Choroid plexus epithelial cell (primary cell): Measurements from ENCODE around the gene KIAA1671.
A peak's percentile ranks its signal among the peaks of the same experiment; 100 is the strongest.

Experiments
- DNase-seq: peaks from one replicate; pipeline ENCODE4 v3.0.0-alpha.2; 2010; ENCODE audit warnings: low read depth
- H3K4me3 ChIP-seq: 2 replicates; pipeline ENCODE4 v1.5.1; 2011; ENCODE audit warnings: low read depth, mild to moderate bottlenecking, control low read depth, low read length, moderate library complexity
- TF ChIP-seq, protein P1 (sequence below): conservative IDR thresholded peaks from 2 replicates; pipeline ENCODE4 v1.5.1; 2011; ENCODE audit warnings: low read depth, mild to moderate bottlenecking, control low read depth, inconsistent platforms, low read length, moderate library complexity

KIAA1671 gene

DNA sequence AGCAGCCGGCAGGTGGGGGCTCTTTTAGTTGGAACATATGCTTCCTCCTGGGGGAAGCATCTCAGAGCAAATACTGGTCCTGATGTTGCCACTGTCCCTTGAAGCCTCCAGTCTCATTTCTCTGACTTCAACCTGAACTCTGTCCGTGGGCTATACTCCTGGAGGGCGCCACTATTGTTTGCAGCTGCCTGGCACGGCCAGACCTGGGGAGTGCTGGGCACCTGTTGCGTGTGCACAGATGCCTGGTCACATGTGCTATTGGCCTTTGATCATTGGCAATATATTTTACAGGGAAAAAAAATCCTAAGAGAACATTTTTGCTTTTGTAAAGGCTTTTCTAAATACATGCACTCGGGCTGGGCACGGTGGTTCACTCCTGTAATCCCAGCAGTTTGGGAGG, 24.2 kb upstream of the KIAA1671 start:
- TF ChIP-seq, protein P1, sequence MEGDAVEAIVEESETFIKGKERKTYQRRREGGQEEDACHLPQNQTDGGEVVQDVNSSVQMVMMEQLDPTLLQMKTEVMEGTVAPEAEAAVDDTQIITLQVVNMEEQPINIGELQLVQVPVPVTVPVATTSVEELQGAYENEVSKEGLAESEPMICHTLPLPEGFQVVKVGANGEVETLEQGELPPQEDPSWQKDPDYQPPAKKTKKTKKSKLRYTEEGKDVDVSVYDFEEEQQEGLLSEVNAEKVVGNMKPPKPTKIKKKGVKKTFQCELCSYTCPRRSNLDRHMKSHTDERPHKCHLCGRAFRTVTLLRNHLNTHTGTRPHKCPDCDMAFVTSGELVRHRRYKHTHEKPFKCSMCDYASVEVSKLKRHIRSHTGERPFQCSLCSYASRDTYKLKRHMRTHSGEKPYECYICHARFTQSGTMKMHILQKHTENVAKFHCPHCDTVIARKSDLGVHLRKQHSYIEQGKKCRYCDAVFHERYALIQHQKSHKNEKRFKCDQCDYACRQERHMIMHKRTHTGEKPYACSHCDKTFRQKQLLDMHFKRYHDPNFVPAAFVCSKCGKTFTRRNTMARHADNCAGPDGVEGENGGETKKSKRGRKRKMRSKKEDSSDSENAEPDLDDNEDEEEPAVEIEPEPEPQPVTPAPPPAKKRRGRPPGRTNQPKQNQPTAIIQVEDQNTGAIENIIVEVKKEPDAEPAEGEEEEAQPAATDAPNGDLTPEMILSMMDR, result no peak
- H3K4me3 ChIP-seq, result no peak overlapping the region

DNA sequence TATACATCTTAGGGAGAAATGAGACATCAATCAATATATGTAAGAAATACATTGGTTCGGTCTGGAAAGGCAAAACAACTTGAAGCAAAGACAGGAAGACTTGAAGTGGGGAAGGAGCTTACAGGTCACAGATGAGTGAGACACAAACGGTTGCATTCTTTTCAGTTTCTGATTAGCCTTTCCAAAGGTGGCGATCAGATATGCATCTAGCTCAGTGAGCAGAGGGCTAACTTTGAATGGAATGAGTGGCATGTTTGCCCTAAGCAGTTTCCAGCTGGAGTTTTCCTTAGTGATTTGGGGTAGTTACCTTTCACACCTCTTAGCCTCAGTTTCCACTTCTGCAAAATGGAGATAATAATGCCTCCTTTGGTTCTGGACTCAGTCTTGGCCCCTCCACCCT, 21.8 kb upstream of the KIAA1671 start:
- no peak for DNase-seq
- no peak overlapping the region for H3K4me3 ChIP-seq
- TF ChIP-seq, protein P1, result no peak

More for the DNA sequence above, 24.2 kb upstream of the KIAA1671 start:
- no peak for DNase-seq

DNA sequence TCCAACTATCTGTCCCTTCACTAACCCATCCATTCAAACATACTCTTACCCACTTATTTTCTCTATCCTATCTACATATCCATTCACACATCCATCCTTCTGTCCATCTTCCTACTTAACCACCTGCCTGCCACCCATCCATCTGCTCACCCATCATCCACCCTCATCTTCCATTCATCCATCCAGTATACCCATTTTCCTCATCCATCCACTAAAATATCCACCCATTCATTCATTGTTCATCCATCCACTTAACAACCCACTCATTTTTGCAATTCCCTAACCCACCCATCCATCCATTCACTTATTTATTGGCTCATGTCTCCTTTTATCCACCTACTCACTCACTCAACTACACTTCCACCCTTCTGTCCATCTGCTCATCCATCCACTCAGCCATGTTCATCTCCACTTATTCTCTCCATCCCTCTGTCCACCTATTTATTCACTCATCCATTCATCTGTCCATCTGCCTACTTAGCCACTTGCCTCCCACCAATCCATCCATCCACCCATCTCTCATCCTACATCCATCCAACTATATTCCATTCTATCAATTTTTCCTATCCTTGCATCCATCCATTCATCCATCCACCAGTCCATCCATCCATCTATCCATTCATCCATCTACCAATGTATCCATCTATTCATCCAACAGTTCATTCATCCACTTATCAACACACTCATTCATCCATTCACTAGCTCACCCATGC, 16.6 kb upstream of the KIAA1671 start:
- TF ChIP-seq, protein P1, result no peak
- no peak for DNase-seq
- no peak overlapping the region for H3K4me3 ChIP-seq

DNA sequence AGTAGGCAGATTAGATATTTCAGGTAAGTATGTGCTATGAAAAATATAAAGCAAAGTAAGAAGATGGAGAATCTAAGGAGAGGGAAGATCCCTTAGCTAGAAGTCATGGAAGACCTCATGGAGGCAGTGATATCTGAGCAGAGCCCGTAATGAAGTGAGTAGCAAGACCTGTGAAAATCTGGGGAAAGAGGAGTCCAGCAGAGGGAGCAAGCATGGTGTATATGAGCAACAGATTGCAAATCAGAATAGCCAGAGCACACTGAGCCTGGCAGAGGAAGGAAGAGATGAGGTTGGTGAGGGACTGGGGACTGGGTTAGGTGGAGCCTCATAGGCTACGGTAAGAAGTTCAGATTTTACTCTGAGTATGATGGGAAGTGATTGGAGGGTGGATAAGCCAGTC, 15.4 kb upstream of the KIAA1671 start:
- peak; percentile 62 for DNase-seq
- H3K4me3 ChIP-seq, result no peak overlapping the region
- TF ChIP-seq, protein P1, result peak; percentile 66

DNA sequence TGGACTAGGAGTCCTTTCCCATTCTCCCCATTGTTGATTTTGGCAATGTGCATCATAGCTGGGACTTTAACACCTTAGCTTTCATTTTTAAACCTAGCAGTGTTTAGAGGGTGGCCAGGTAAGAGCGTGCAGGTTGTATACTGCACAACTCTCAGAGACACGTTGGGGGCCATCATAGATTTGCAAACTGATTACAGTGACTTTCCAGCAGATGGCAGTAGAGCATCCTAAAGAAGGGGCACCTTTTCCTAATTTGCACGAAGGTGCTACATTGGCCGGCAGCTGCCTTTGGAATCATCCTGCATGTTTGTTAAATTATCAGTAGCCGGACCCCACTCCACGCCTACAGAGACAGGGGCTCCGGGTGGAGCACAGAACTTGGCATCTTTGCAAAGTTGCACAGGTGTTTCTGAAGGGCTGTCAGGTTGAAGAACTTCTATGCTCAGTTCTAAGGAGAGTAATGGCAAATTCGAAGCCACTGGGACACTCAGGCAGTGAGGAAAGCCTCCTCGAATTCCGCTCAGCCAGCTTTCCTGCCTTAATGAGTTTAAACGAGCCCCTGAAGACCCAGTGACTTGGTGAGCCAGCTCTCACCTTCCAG, 13.7 kb upstream of the KIAA1671 start:
- TF ChIP-seq, protein P1, result peak; percentile 83
- DNase-seq, result peak; percentile 67
- H3K4me3 ChIP-seq, result no peak overlapping the region

DNA sequence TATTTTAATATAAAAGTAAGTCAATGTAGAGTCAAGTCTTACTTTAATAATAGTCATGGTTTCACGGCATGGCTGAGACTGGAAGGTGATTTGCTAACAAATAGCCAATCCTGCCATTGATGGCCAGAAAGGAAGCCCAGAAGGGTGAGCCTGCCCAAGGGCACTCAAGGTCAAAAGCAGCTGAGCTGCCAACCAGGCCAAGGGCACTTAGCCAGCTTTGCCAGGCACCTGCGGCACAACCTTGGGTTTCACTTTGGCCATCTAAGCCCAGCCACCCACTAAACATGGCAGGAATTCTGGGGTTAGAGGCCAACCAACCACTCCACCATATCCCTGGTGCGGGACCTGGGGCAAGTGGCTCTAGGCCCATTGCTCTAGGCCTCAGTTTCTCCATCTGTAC, 10.2 kb upstream of the KIAA1671 start:
- TF ChIP-seq, protein P1, result no peak
- H3K4me3 ChIP-seq, result no peak overlapping the region
- no peak for DNase-seq
